GM10248 (cell line): ENCODE data around the gene ZNF207.
"Not testable (repeated sequence)": the region's sequence is repeated elsewhere in the genome, so short reads cannot be mapped to it uniquely, and the experiment has no call there.

Experiments used
- CTCF ChIA-PET: fragments of 300-600 bp; sonication (Branson Sonifier 250); formaldehyde crosslinking; extraction: SDS; loops from one replicate; lab custom pipeline; 2021; ENCODE audit warnings: antibody characterized with exemption; lab: Yijun Ruan, JAX
- POLR2A ChIA-PET: fragments of 350-650 bp; sonication (Branson Sonifier 250); formaldehyde crosslinking; extraction: SDS; loops from one replicate; lab custom pipeline; 2020; ENCODE audit warnings: antibody characterized with exemption; lab: Yijun Ruan, JAX
- DNase-seq: peaks from one replicate; pipeline ENCODE4 v3.0.0; 2012; ENCODE audit errors: extremely low spot score
- TF ChIP-seq, protein P1 (sequence below): IDR thresholded peaks from 2 replicates; pipeline ENCODE4 v1.5.1; 2012; ENCODE audit warnings: mild to moderate bottlenecking, low read depth; ENCODE audit errors: extremely low read depth, missing control alignments, control extremely low read depth

ZNF207 gene

DNA sequence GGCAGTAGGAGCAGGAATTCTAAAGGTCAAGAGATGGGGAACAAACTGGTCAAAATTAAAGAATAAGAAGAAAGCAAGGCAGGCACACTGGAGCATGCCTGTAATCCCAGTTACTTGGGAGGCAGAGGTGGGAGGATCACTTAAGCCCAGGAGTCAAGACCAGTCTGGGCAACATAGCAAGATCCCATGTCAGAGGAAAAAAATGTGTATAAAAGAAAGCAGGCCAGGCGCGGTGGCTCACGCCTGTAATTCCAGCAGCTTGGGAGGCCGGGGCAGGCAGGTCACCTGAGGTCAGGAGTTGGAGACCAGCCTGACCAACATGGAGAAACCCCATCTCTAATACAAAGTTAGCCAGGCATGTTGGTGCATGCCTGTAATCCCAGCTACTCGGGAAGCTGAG is 43.9 kb downstream of the ZNF207 start:
- POLR2A ChIA-PET, result interaction anchor here (0.7 kb wide), 1 partner anchor 358 kb away, joined by 3 read pairs; no protein-coding TSS in a partner anchor
- no peak for DNase-seq
- CTCF ChIA-PET, result interaction anchor here (2.3 kb wide), 1 partner anchor 10 kb away, joined by 6 read pairs; no protein-coding TSS in a partner anchor
- TF ChIP-seq, protein P1, sequence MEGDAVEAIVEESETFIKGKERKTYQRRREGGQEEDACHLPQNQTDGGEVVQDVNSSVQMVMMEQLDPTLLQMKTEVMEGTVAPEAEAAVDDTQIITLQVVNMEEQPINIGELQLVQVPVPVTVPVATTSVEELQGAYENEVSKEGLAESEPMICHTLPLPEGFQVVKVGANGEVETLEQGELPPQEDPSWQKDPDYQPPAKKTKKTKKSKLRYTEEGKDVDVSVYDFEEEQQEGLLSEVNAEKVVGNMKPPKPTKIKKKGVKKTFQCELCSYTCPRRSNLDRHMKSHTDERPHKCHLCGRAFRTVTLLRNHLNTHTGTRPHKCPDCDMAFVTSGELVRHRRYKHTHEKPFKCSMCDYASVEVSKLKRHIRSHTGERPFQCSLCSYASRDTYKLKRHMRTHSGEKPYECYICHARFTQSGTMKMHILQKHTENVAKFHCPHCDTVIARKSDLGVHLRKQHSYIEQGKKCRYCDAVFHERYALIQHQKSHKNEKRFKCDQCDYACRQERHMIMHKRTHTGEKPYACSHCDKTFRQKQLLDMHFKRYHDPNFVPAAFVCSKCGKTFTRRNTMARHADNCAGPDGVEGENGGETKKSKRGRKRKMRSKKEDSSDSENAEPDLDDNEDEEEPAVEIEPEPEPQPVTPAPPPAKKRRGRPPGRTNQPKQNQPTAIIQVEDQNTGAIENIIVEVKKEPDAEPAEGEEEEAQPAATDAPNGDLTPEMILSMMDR, result no peak

DNA sequence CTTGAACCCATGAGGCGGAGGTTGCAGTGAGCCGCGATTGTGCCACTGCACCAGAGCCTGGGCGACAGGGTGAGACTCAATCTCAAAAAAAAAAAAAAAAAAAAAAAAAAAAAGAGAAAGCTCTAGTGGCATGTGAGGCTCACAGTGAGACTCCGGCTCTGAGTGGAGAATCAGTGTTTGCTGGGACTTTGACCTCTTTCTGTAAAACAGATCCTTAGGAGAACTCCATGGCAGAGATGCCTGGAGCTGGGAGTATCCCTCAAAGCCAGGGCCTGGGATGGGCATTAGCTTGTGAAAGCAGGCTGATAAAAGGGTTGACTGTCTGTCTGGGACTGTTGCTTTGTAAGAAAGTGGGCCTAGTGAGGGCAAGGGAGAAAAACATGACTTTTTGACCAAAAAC is 46.4 kb downstream of the ZNF207 start:
- no peak for DNase-seq
- TF ChIP-seq, protein P1, result no peak
- POLR2A ChIA-PET, result interaction anchor here (0.7 kb wide), 1 partner anchor 43 kb away, joined by 4 read pairs; no protein-coding TSS in a partner anchor
- CTCF ChIA-PET, result interaction anchor here (0.9 kb wide), 1 partner anchor 22 kb away, joined by 3 read pairs; no protein-coding TSS in a partner anchor

DNA sequence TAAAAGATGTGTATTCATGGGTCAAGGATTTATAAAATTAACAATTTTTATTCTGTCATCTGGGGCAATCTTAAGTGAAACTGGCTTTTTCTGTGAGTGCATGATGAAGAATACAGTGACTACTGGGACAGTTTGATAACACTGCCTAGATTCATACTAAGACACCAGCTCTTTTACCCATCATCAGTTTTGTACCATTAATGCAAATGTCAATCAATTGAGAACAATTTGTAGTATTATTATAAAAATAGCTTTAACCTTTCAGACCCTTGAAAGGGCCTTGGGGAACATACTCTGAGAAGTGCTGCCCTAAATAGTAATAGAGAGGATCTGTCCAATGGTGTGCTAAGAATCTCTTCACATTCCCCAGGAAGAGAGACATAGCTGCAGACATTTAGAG is 49.0 kb downstream of the ZNF207 start:
- no peak for DNase-seq
- POLR2A ChIA-PET, result no interaction called here
- TF ChIP-seq, protein P1, result no peak
- CTCF ChIA-PET, result interaction anchor here (1.2 to 3.9 kb wide), 5 partner anchors 19 to 511 kb away, joined by 3 to 11 read pairs (median 3); partner anchors contain the start of gene PSMD11

DNA sequence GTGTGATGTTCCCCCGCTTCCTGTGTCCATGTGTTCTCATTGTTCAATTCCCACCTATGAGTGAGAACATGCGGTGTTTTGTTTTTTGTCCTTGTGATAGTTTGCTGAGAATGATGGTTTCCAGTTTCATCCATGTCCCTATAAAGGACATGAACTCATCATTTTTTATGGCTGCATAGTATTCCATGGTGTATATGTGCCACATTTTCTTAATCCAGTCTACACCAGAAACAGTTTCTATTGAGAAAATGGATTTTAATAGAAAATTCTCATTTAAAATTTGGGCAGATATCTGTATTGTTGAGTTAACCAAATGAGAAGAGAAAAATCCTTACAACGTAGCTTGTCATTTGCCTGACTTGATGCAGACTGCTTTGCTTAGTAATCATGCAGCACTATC is 60.1 kb downstream of the ZNF207 start:
- DNase-seq, POLR2A ChIA-PET: not testable (repeated sequence)

DNA sequence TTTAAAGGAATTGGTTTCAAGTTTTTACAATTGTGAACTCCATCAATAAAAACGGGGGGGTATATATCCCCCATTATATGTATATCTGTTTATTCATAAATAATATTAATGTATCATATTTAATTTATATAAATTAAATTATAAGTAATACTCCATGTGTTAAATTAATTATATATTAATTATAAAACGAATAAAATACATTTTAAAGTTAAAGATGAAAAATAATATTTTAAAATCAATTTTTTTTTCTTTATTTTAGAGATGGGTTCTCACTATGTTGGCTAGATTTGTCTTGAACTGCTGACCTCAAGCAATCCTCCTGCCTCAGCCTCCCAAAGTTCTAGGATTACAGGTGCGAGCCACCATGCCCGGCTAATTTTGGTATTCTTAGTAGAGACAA is 76.9 kb downstream of the ZNF207 start:
- POLR2A ChIA-PET, result no interaction called here
- no peak for DNase-seq
- CTCF ChIA-PET, result no interaction called here
- TF ChIP-seq, protein P1, result no peak

More for the DNA sequence above, 60.1 kb downstream of the ZNF207 start:
- CTCF ChIA-PET, result not testable (repeated sequence)

DNA sequence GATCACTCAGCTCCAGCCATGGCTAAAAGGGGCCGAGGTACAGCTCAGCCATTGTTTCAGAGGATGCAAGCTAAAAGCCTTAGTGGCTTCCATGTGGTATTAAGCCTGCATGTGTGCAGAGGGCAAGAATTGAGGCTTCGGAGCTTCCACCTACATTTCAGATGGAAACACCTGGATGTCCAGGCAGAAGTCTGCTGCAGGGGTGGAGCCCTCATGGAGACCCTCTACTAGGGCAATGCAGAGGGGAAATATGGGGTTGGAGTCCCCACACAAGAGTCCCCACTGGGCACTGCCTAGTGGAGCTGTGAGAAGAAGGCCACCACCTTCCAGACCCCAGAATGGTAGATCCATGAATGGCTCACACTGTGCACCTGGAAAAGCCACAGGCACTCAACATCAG is 79.6 kb downstream of the ZNF207 start:
- DNase-seq, result no peak
- ChIA-PET POLR2A (no interaction called here), CTCF (interaction anchor here (1.0 kb wide), 1 partner anchor 12 kb away, joined by 3 read pairs; no protein-coding TSS in a partner anchor)
- TF ChIP-seq, protein P1, result no peak
